Activated naive CD4-positive, alpha-beta T cell treated with anti-CD3 and anti-CD28 coated beads, Interleukin-2, amount 50 U/mL, for 16 hours (primary cell): ENCODE data around the gene GHRL.

Source experiments
- DNase-seq: peaks from one replicate; pipeline ENCODE4 v3.0.0-alpha.2; 2020

Gene GHRL

DNA sequence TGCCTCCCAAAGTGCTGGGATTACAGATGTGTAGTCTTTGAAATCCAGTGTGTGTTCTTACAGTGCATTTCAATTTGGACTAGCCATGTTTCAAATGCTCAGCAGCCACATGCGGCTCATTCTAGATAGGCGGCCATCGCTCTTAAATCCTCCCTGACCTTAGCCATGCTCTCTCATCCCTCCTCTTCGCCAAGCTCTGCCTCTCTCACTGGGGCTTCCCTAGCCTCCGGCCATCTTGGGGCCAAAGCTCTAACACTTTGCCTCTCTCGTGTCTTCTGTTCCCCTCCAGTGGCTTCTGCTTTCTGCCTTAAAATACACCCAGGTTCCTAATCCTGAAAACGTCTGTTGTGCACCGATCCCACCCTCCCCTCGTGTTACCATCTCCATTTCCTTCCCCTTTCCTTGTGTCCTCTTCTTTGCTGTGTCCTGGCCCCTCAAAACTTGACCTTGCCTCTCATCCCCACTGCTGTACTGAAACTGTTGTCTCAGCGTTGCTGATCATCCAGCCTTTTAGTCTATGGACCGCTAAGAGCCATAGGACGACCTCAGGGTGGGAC is 1.4 kb upstream of the GHRL start:
- DNase-seq, result no peak

GRCh38 chr3:10291641-10292040 is 1.1 kb downstream of the GHRL start:
- no peak for DNase-seq

GRCh38 chr3:10290481-10291176 is 2.1 kb downstream of the GHRL start:
- no peak for DNase-seq

GRCh38 chr3:10289787-10290355 is 2.9 kb downstream of the GHRL start:
- DNase-seq, result no peak

GRCh38 chr3:10289077-10289476 is 3.7 kb downstream of the GHRL start:
- no peak for DNase-seq

- DNase-seq, result no peak
These were observed 4.2 kb downstream of the GHRL start for GRCh38 chr3:10288575-10288960.

- DNase-seq, result no peak
These were observed 4.7 kb downstream of the GHRL start for GRCh38 chr3:10287936-10288574.

DNA sequence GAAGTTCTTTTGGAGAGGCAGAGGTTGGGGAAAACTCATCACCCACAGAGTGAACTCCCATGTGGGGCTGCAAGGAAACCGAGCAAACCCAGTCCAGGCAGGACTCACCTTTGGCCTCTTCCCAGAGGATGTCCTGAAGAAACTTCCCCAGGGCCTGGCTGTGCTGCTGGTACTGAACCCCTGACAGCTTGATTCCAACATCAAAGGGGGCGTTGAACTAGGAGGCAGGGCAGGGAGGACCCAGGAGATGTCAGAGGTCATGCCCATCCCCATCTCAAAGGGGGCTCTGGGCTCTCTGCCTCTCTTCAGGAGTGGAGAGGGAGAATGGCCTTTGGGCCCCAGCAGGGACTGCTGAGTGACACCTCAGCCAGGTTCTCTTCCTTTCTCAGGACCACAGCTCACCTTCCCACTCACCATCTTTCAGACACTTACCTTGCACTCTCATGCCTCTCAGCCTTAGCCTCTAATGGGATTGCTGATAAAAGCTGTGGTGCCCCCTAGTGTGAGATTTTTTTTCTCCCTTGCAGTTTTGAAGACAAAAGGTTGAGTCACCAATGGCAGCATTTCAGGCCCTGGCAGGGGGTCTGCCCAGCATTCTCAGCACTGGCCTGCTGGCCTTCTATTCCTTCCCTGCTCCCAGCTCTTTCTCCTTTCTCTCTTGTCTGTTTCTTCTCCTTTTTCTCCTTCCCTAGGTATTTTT is 6.0 kb downstream of the GHRL start:
- DNase-seq, result no peak

GRCh38 chr3:10286133-10286524 is 6.6 kb downstream of the GHRL start:
- DNase-seq, result no peak

- DNase-seq, result no peak
These were observed 7.2 kb downstream of the GHRL start for GRCh38 chr3:10285272-10286132.

DNA sequence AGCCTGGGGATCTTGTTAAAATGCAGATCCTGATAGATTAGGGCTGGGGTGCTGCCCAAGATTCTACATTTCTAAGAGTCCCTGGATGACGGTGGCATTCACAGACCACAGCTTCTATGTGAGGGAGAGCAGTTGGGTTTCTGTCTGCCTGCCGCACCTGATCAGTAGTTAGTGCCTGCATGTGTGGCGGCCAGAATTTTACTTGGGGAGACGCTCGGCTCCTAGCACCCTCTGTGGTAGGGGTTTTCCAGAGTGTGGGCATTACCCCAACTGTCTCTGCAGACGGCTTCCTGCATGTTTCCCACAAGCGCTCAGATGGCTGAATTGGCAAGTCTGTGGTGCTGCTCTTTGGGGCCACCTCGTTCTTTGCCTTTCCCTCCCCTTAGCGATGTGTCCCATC is 8.3 kb downstream of the GHRL start:
- no peak for DNase-seq

DNA sequence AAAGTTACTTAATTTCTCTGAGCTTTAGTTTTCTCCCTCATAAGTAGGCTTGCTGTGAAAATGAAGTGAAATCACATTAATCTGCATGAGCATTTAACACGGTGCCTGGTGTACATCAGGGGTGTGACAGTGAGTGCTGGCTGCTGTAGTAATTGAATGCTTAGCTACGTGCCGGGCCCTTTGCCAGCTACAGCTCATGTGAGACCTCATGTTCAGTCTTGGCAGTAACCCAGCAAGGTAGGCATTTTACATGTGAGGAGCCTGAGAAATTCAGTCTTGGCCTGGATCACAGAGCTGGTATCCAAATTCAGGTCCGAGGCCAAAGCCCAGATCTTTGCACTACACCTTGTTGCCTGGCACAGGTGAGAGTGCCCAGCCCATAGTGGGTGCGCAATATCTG is 9.1 kb downstream of the GHRL start:
- DNase-seq, result no peak

DNA sequence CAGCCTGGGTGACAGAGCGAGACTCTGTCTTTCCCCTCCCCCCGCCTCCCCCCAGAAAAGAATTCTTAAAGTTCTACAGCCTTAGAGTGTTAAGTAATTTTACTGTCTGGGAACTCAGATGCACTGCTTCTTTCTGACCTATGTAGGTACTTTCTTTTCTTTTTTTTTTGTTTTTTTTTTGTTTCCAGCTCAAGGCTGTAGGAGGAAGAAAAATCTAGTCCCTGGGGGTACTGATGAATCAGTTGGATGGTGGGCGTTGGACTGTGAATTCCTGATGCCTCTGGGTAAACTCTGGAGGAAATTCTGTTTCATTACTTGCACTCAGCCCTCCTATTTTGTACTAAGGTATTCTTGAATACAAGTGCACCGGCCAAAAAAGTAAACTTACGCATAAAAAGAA is 10.8 kb downstream of the GHRL start:
- no peak for DNase-seq

GRCh38 chr3:10280571-10280970 is 12.2 kb downstream of the GHRL start:
- no peak for DNase-seq

DNA sequence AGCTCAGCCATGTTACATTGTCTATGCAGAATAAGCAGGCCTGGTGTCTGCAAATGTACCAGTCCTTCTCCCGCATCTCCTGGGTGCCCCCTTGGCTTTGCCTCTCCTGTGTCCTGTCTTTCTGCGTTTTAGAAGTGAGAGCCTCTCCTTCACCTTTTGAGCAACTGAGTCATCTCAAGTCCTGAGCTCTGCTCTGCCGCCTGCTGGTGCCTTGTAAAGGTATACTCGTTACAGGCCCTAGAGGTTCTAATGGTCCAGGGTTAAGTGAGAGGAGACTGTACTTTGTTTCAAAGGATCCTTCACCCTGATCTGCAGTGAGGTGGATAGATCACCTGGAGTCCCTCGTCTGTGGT is 12.6 kb downstream of the GHRL start:
- no peak for DNase-seq

DNA sequence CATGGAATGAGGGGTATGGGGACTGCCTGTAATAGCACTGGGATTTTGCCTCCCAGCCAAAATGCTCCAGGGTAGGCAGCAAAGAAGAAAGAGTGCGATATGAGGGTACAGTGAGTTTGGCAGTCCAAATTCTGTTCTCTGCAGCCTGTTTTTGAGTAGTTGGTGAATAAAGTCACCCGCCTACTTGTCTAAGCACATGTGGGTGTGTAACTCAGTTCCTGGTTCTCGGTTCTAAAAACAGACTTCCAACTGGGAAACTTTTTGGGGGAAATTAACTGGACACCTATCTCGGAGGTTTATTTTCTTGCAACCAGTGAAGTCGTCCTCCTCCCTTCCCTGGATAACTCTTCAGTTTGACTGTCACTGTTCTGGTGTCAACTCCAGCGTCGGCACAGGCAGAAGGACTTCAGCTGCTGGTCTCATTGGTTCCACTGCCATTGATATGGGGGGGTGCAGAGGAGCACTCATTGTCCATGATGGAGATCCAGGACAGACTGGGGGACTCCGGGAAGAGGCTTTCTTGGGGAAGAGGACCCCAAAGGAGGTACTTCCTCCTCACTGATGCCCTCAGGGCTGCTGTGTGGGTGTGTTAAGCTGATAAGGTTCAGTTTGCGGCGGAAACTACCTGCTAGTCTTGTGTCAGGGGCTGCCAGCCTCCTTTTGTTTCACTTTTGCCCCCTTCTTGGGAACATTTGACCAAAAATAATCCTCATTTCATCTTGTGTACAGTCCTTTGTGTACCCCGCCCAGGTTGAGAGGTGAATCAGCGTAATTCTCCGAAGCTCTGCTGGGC is 13.2 kb downstream of the GHRL start:
- DNase-seq, result no peak

GRCh38 chr3:10278501-10278900 is 14.2 kb downstream of the GHRL start:
- DNase-seq, result no peak

GRCh38 chr3:10277115-10277625 is 15.6 kb downstream of the GHRL start:
- no peak for DNase-seq

DNA sequence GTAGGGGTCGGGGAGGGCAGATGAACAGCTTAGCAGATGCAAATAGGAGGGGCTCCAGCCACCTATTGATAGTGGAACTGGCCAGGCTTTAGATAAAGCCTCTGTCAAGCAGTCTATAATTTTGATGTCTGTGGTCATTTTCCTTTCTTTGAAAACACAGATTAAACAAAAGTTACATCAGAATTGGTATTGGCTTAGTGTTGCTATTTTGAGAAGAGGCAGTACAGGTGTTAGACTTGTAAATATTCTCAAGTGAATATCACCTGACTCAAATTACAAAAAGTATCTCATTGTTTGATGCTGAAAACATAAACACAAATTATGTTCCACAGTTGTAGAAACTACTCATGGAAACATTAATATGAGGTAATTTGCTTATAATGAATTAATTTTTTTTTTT is 18.1 kb downstream of the GHRL start:
- DNase-seq, result no peak

GRCh38 chr3:10273702-10274305 is 18.9 kb downstream of the GHRL start:
- no peak for DNase-seq

GRCh38 chr3:10272977-10273376 is 19.8 kb downstream of the GHRL start:
- no peak for DNase-seq
